ENCODE data around the gene TRAF3IP1.

DNA sequence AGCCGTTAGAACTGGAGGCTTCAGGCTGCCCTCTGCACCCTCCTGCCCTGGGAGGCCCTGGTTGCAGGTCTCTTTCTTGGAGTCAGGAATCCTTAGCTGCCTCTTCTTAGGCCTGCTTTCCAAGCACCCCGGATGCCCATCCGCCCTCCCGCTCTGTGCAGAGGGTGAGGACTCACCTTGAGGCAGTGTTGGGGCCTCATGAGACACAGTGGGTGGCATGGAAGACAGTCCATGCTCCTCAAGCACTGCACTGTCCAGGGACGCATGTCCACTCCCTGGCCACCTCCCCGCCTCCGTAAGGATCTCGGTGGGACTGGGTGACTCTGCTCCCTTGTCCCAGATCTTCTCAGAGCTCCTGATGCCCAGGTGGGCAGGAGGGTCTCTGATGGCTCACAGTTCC is 5.7 kb upstream of the TRAF3IP1 start:
- TF ChIP-seq, protein P1, sequence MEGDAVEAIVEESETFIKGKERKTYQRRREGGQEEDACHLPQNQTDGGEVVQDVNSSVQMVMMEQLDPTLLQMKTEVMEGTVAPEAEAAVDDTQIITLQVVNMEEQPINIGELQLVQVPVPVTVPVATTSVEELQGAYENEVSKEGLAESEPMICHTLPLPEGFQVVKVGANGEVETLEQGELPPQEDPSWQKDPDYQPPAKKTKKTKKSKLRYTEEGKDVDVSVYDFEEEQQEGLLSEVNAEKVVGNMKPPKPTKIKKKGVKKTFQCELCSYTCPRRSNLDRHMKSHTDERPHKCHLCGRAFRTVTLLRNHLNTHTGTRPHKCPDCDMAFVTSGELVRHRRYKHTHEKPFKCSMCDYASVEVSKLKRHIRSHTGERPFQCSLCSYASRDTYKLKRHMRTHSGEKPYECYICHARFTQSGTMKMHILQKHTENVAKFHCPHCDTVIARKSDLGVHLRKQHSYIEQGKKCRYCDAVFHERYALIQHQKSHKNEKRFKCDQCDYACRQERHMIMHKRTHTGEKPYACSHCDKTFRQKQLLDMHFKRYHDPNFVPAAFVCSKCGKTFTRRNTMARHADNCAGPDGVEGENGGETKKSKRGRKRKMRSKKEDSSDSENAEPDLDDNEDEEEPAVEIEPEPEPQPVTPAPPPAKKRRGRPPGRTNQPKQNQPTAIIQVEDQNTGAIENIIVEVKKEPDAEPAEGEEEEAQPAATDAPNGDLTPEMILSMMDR (IDR thresholded peaks at IDR 0.05 in 4 of 5, conservative IDR thresholded peaks at IDR 0.05 in 1 of 5), result no peak
- no peak for TF ChIP-seq POLR2A (IDR thresholded peaks at IDR 0.05)
